GM18858 (cell line): ENCODE data around the gene STOX2.

Experiments
- ATAC-seq: cut with Tn5 transposase; IDR thresholded peaks from one replicate; pipeline ENCODE4 v1.9.1; 2021; ENCODE audit not compliant: unreplicated experiment

The STOX2 gene, protein sequence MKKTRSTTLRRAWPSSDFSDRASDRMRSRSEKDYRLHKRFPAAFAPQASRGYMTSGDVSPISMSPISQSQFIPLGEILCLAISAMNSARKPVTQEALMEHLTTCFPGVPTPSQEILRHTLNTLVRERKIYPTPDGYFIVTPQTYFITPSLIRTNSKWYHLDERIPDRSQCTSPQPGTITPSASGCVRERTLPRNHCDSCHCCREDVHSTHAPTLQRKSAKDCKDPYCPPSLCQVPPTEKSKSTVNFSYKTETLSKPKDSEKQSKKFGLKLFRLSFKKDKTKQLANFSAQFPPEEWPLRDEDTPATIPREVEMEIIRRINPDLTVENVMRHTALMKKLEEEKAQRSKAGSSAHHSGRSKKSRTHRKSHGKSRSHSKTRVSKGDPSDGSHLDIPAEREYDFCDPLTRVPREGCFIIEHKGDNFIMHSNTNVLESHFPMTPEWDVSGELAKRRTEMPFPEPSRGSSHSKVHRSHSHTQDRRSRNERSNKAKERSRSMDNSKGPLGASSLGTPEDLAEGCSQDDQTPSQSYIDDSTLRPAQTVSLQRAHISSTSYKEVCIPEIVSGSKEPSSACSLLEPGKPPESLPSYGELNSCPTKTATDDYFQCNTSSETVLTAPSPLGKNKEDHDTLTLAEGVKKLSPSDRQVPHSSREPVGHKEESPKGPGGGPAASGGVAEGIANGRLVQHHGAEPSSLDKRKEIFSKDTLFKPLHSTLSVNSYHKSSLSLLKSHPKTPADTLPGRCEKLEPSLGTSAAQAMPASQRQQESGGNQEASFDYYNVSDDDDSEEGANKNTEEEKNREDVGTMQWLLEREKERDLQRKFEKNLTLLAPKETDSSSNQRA (N-terminal part only)

DNA sequence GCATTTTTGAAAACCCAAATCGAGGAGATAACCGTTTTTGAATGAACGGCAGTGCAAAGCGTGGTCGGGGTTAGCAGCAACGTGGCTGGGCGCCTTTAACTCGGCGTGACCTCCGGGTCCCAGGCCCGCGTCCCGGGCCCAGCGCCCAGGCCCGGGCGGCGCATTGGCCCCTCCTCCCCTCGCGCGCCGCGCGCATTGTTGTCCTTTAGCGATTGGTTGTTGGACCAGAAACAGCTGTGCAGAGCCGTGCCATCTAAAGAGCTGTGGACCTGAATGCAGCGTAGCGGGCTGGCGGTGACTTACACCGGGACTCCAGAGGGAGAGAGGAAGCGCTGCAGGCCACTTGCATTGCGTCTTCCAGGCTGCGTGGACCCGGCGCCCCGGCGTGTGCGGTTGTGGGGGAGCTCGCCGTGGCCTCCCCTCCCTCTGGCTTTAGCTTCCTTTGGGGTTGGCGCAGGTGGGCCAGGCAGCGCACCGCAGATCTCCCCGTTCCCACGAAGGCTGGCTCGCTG lies at the start of gene STOX2:
STOX2 (plus strand) TSS at position 227 of the 512 bp plus-strand sequence. CDS start 1,484 bp downstream, outside the sequence.
- ATAC-seq, result no peak

DNA sequence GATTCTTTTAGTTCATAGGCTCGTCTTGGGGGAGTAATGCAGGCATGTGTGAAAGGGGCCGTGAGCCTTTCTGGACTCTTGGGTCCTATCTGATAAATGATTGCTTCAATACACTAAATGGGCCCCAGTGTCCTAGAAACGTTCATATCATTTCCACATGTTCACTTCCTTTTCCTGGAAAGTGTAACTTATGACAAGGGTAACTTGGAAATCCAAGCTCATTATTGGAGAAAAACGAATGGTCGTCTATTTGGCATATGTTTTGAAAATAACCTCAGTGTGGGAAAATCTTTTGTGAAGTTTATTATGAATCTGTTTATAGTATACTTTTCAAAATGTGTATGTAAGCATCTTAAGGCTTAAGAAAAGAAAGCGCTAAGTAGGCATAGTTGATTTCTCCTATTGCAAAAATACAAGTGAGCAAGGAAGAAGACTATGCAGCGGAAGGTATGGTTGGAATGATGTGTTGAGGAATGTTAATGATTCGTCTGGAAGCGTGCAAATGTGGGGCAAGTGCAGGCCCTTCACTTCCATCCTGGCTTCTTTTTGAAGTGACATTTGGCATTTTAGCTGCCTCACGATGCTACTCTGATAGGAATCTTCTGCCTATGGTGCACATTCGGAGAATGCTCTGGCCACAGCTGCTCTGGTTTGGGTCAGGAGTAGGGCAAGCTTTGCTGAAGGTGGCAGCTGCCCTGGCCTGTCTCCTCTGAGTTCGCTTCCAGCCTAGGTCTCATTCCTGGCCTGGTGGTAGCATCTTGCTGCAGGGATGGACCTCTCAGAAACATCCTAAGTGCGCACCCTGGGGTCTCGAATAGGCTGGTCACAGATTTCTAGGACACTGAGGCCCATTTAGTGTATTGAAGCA lies 49.5 kb upstream of the STOX2 start:
- ATAC-seq, result no peak

DNA sequence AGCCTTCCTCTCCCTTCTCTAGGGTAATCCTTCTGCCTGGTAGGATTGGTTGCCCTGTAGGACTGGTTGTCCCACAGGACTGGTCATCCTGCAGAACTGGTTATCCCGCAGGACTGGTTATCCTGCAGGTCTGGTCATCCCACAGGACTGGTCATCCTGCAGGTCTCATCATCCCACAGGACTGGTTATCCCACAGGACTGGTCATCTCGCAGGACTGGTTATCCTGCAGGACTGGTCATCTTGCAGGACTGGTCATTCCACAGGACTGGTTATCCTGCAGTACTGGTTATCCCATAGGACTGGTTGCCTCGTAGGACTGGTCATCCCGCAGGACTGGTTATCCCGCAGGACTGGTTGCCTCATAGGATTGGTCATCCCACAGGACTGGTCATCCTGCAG lies 48.1 kb upstream of the STOX2 start:
- ATAC-seq, result no peak

DNA sequence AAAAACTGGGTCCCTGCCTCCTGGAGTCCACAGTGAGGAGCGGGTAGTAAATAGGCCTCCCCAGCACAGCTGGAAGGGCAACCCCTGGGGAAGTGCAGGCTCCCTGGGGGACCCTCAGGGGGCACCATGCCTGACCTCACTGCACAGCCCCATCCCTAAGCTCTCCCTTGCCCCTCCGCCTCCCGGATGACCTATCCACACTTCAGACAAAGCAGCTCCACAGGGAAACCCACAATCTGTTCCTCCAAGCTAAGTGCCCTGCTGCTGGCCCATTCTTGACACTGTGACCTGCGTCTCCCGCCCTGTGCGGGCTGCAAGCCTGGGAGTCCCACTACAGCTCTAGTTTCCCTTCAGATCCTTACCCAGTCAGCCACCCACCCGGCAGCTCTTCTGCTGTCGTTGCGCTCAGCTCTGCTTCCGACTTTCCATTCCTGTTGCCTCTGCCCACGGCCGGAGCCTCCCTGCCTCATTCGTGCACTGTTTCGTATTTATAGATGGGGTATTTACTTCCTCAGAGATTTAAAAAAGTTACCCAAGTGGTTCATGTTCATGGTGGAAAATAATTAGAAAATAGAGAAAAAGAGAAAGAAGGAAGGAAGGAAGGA lies 47.0 kb upstream of the STOX2 start:
- ATAC-seq, result no peak

DNA sequence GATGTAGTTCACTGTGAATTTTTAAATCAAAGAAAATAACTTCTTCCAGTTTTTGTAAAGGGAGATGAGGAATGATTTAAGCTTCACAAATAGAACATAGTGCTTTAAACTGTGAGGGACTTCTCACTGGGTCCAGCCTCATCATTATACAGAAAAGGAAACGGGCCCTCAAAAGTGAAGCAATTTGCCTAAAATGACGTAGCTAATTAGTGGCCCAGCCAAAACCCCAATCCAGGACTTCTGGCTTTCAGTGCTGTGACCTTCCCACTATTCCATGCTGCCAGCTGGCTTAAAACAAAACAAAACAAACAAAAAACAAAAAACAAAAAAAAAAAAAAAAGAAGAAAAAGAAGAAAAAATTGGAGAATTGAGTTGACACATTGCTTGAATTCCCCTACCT lies 45.0 kb upstream of the STOX2 start:
- ATAC-seq, result no peak

DNA sequence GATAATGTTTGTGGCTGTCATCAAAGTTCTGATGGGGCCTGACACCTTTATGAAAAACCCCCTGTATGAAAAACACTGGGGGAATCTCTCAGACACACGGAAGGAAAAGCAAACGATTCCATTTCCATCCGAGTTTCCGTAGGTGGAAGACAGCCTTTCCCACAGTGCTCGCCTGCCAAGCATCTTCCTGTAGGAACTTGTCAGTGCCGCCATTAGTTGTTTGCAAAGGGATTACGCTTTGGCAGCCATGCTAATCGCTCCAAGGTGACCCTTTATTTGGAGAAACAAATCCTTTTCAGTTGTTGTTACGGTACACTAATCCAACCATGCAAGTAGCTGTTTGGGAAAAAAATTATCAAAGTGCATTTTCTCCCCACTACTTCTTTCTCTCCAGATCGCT lies 44.4 kb upstream of the STOX2 start:
- no peak for ATAC-seq

DNA sequence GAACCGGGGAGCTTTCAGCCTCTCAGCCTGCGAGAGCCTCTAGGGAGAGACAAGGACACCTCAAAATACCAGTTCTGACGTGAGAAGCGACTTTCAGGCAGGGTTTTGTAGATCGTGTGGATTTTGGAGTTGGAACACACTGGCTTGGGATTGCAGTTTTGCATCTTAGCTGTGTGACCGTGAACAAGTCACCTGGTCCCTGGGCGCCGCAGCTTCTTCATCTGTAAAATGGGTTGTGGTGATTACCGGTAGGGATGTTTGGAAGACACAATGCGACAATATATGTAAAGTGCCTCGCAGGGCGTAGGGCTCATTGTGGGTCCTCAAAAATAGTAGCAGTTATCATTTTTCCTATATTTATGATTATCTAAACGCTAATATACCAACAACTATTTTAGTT lies 43.7 kb upstream of the STOX2 start:
- no peak for ATAC-seq

DNA sequence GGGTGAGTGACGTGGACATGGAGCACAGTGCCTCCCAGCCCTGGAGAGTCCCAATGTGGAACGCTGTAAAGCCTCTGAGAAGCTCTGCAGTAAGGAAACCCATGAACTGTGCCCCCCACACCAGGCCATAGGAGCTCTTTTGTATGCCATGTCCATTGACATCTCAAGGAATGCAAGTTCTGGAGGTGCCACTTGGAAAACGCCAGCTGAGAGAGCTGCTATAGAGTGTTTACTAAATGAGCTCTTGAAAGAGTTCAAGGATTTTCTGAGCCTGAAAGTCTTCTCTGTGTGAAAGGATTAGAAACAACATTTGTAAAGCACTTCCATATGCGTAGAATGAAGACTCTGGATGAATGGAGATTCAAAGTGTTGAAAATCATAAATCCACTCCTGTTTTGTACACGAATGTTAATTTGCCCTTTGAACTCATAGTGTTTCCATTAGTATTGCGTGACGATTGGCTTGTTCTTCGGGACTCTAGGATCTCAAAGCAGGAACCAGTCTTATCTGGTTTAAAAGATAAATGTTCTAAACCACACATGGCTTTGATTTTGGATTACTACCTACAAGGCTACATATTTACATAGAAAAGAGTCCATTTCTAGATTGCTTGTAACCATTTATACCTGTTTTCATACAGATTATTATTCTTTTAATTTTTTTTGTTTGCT lies 41.8 kb upstream of the STOX2 start:
- ATAC-seq, result no peak

DNA sequence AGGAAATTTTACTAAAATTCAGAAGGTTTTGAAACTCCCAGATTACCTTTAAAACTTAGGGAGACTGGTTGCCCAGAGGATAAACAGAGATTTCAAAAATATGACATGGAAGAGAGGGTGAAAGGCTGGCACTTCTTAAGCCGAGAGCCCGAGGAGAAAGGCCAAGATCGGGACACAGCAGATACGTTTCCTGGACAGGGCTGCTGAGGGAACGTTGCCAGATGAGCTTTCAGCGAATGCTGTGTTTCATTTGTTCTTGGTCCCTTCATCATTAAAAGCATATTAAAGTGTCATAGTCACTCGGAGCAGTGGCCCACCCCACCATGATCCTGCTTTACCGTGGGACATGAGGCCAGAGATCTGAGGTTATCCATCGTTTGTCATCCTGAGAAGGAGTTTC lies 37.9 kb upstream of the STOX2 start:
- no peak for ATAC-seq

DNA sequence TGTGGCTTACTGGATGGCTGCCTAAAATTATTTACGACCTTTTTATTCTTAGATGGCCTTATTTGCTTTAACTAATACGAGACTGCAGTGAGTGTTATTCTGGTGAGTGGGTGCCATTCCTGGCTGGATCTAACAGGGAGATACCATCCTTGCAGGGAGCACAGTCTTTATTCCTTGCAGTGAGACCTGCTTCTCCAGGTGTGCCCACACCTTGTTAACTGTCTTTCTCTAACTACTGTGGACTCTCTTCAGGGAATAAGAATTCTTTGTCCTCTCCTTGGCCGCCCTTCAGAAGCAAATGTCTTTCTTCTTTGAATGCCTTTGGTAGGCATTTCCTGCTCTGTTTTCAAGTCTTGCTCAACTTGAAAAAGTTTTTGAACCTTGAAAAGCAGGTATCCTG lies 34.1 kb upstream of the STOX2 start:
- no peak for ATAC-seq

DNA sequence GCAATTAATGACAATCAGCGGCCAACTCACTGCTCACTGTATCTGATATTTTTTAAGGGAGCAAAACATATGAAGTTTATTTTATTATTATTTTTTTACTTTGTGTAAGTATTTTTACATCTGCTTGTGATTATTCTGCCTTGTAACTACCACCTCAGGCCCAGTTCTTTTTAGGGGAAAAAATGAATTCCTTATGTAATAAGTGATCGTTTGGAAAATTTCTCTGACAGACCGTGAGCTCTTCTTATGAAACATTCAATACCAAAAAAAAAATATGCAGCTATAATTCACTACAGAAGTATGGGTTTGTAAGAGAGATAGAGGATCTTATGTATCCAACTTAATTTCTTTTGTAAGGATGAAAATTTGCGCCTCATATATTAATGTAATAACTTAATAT lies 33.5 kb upstream of the STOX2 start:
- ATAC-seq, result no peak

DNA sequence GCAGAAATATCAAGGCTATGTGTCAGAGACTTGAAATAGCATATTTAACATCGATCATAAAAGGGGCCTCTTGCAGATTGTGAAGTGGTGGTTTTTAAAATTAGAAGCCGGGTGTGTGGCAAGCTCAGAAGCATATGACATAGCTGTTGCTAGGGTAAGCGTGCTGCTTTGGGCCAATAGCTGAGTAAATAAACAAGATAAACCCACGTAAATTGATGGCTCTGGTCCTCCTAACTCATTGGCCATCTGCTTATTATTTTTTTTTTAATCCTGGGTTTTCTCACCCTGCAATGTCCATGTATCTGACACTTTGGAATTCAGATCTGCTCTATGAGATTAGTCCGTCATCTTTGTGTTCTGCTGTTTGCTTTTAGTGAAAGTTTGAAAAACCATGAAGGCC lies 32.6 kb upstream of the STOX2 start:
- no peak for ATAC-seq

DNA sequence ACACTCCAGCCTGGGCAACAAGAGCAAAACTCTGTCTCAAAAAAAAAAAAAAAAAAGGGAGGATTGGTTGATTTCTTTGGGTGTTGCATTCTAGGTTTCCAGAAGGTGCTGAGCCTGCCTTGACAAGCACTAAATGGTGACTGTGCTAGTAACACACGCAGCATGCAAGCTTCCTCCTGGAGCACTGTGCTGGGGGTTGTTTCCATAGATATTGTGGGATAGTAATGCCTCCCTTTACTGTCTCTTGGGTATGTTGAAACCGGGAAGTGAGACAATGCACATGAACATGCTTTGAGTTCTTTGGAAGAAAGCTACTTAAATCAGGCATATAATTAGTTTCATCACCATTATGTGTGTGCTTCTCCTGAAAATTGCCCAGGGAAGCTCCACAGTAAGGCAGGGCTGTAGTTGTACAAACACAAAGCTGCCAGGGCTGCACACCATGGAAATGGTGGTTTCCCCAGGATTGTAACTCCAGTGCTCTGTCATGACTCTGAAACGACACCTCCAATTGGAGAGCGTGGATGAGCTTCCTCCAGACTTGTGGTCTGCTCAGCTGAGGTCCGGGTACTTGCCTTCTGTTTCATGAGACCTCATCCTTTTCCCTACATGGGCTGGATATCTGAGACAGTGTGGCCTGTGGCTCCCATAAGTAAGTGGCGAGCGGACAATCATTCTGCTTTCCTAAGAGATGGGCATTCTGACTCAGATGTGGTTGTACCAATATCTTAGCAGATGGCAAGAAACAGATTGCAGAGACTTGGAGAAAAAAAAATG lies 31.5 kb upstream of the STOX2 start:
- no peak for ATAC-seq

DNA sequence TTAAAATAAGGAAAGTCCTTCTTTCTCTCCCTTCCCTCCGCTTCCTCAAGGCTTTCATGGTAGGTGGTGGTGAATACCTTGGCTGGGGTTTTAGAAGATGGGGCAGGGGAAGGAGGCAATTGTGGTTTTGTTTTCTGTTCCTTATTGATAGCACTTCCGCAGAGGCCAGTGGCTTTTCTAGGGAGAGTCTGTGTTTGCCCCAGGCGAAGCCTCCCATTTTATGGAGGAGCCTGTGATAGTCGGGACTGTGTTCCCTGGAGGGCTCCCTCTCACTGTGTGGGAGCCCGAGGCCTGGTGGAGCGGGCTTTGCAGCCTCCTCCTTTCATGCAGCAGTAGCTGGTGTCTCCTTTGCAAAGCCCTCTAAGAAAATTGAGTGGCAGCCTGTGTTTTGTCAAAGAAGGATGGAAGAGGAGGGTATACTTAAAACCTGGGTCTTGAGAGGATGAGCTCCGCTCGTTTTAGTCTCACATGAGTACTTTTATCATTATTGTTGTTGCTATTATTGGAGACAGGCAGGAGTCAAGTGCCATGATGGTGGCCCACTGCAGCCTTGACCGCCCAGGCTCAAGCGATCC lies 29.8 kb upstream of the STOX2 start:
- ATAC-seq, result no peak

DNA sequence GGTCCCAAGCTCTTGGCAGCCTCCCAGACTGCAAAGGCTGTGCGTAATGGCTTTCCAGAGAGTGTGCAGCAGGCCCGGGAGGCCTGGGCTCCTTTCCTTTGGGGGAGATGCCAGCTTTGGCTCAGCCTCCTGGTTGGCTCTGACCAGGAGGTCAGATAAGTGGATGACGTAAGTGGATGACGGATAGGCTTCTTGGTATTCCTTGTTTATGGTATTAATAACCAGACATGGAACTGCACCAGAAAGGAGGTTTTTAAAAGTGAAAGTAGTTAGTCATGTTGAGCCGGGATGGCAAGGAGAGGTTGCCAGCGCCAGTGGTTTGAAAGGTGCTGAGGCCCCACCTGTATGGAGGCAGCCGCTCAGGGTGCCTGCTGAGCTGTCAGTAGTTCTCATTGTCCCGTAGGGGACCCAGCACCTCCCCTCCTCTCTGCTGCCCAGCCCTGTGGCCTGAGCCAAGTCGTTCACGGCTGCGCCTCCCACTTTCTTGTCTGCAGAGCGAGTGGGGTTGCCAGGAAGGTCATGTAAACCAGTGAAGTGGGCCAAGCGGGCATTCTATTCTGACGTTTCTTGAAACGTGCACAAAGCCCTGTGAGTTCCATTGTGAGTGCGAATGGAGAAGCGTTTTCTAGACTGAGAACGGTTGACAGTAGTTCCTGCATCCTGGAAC lies 28.7 kb upstream of the STOX2 start:
- no peak for ATAC-seq

DNA sequence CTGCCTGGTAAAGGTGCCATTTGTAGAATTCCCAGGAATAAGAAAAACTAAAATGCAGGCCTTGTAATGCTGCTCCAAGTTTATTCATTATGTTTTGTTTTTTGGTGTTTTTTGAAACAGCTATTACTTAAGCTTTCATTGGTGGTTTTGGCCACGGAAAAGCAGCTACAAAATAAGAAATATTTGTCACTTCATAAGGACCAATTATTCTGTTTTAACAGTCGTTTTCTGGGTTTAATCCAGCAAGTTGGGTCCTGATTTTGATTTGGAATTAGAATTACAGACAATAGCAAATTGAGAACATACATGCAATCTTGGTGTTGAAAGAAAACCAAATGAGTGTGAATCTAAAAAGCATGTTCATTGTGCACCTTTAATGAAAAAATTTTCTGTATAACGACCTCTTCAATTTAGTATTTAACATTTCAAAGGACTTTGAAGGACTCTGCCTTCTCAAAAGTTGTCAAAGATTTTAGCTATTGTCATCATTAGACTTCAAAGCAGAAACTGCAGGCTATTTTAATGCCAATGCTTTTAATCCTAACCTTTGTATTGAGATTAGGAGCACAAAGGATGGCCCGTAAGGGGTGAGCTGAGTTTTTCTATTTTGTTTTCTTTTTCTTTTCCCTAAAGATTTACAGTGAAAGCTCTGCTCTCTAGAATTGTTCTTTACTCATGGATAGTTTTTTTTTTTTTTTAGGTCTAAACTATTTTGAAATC lies 26.7 kb upstream of the STOX2 start:
- no peak for ATAC-seq

DNA sequence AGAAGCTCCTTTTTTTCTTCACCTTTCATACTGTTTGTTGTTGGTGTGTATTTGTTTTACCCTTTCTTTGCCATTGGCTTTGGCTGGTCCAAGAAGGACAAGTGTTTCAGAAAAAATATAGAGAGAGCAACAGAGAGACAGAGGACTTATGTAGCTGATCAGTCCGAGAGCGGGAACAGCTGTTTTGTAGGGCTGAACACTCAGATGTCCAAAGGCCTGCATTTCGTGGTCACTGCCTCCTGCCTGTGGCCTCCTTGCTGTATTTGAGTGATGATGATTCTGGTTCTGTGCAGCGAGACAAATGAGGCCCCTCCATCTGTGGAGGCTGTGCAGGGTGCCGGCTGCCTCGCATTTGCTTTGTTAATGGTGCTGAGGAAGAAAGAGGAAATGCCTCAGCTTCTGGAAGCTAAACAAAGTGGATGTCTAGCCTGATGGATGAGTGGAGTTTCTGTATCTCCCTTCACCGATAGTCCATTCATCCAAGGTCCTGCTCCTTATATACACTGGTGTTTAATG lies 19.8 kb upstream of the STOX2 start:
- no peak for ATAC-seq

DNA sequence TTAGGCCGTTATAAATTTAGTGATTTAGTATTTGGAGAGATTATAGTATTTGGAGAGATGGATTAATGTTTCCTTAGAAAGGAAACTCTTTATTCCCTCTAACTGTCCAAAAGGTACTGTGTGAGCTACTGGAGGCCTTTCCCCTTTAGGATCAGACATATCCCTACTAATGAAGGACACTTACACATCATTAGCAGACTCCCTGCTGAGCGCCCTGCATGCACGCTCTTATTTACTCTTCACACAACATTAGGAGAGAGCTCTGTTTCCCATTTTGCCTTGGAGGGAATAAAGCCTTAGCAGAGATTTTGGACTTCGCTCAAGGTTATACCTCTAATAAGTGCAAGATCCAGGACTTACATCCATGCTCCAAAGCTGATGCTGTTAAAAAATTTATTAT lies 17.8 kb upstream of the STOX2 start:
- ATAC-seq, result no peak
